GM18526 (cell line): ENCODE data around the gene MYOCOS.

Experiments
- POLR2A ChIP-seq: IDR thresholded peaks from 3 replicates; pipeline ENCODE4 v1.6.1; 2011; ENCODE audit not compliant: insufficient read length; ENCODE audit errors: extremely low read depth

Gene MYOCOS

DNA sequence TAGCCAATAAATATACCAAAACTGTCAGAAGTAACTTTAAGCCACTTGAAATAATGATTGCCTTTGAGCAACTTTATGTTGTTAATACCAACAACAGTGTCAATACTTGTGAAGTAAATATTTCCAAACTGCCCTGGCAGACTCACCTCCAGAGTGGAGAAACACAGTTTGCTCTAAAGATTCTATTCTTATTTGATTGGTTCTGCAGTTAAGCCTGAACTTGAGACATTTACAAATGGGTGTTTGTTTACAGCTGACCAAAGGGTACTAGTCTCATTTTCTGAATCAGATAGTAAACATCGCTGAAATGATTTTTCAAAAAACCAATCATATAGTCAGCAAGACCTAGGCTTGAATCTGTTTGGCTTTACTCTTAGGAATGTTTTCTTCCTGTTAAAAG is 31.8 kb downstream of the MYOCOS start:
- no peak for TF ChIP-seq POLR2A

DNA sequence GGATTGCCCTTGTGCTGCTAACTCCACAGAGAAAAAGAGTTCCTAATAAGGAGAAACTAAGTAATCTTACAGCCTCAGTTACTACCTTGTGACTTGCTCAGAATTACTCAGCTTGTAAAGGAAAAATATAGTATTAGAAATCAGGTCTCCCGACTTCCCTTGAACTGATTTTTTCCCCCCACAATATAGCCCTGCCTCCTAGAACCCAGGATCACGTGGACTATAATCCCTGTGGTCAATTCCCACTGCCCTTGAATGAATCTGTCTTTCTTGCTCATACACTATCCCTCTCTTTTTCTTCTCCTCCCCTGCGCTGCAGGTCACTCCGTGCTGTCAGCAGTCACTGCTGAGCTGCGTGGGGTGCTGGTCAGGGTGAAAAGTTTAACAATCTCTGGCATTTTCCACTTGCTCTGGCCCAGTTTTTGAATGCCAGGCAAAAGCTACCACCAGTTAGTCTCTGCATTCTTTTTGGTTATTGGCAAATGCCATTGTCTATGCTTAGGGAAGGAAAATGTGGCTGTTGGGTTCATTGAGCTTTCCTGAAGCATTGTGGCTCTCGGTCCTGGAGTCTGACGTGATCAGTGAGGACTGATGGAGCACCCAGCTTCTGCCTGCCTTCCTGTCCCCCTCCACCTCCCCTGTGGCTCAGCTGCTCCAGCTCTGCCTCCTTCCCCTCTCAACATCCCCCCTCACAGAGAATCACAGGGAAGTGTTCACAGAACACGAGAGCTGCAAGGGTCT is 32.3 kb downstream of the MYOCOS start:
- no peak for TF ChIP-seq POLR2A

DNA sequence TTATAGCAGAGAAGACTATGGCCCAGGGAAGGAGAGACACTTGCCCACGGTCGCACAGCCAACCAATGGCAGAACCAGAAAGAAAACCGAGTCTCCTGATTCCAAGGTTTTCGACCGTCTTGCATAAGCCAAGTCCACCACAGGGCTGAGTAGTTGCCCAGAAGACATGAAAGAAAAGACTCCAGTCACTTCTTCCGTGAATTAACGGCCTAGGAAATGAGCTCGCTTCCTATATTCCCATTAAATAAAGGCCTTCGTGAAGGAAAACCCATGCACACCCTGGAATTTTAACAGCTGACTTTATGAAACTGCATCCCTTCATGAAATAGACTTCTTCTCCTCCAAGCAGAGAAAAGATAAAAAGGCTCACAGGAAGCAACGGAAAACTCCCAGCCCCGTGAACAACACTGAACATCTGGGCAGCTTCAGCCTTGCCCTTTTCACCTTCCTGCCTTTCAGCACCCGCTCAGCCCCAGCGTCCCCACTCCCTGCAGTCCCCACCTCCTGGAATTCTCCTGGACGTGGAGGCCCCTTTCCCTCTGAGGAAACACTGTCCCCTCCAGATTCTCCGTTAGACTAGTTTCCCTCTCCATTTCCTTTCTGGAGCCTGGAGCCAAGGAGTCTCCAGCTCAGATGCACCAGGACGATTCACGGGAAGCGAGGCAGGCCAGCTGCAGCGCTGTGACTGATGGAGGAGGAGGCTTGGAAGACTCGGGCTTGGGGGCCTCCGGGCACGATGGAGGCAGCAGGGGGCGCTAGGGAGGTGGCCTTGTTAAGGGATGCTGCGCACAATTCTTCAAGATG is 33.1 kb downstream of the MYOCOS start:
- no peak for TF ChIP-seq POLR2A

DNA sequence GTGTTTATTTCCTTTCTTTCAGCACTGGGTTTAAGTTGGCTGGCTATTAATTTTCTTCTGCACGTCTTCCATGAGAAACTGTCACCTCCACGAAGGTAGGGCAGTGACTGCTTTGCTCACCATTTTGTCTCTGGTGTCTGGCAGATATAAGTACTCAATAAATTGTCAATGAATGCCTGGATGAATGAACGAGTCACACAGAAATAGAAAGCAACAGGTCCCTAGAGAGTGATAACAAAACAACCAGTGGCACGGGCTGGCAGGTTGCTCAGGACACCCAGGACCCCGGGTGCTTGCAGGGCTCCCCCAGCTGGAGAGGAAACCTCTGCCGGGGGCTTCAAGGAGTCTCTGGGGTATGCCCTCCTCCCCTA is 33.7 kb downstream of the MYOCOS start:
- TF ChIP-seq POLR2A = no peak

DNA sequence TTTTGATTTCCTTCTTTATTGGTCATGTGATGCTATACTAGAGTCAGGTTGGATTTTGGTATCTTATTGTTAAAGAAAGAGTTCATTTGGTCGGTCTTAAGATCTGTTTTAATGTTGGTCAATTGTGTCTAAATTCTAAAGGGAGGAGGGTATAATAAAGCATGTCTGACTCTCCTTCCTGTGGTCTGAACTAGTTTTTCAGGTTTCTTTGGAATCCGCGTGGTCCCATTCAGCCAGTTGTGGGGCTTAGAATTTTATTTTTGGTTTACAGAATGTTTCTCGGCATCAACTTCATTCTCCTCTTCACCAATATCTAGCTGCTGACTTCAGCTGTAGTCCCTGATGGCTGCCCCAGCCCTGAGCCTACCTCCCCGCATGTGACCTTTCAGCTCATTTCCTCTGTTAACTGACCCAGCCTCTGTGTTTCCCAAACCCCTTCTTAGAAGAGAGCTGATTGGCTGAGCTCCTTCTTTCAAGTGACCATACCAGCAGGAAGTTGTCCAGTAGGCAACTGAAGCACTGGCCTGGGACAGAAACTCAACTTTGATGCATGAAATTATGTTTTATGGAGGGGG is 39.1 kb downstream of the MYOCOS start:
- TF ChIP-seq POLR2A = no peak

DNA sequence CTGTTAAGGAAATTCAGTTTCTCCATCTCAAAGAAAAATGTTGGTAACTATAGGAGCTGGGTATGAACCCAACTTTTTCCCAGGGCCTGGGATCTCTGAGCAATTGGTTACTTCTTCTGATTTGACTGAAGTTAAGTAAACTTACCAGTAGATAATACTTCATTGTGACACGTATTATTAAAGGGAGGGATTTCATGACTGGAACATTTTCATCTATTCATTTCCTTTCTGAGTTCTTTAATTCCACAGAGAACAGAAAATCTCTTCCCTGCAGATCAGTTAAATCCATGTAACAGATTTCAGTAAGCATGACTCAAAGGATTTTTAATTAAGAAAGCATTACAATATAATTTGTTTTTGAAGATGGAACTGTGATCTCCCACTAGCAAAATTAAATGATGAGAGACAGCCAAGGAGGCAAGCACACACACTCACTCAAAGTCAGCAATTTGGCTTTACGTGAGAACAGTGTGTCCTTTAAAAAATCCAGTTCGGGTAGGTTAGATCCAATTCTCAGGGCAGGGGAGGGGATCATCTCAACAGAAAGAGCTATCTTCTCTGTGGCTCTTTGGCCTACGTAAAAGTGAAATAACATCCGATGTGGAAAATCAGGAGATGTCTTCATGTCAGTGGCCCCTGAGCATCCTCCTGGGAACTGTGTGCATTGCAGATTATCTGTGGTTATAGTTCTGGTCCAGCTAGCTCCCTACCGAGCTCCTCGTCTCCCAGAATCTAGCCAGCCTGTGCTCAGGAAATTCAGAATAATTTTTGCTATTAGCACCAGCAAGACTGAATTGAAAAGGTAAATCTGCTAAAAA is 41.2 kb downstream of the MYOCOS start:
- TF ChIP-seq POLR2A = no peak

DNA sequence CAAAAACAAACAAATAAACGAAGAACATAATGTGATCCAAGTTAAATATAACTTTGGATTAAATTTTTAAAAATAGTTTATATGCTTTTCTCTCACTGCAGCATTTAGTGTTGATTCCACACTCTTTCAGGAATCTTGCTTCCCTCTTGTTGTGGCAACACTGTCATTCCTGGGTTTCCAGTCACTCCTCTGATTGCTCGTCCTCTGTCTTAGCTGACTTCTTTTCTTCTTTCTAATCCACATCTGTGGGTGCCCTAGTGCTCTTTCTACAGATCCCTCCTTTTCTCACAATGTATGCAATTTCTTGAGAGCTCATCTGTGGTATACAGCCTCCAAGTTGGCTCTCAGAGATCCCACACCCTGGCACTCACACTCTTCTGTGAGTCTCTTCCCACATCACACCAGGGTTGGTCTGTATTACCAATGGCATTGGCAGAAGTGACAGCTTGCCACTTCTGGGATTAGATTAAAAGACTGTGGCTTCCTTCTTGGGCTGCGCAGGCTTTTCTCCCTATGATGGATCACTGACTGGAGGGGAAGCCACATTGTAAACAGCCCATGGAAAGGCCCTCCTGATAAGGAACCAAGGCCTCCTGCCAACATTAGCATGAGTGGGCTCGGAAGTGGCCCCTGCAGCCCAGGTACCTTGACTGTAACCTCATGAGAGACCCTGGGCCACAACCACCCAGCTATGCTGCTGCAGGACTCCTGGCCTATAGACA is 42.0 kb downstream of the MYOCOS start:
- no peak for TF ChIP-seq POLR2A

DNA sequence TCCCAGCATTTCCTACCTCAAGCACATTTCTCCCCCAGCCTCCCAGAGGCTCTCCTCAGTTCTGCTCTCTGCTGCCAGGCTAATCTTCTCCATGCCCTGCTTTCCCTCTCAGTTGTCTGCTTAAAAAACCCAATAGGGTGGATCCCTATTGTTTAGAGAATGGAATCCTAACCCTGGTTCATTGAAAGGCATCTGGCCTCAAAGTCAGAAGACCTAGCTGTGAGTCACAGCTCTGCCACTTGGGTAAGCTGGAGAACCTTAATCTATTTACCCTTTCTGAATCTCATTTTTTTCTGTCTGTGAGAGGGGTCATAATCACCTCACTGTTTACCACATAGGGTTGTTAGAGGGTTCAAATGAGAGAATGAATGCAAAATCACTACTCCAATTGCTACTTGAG is 42.9 kb downstream of the MYOCOS start:
- TF ChIP-seq POLR2A = no peak

DNA sequence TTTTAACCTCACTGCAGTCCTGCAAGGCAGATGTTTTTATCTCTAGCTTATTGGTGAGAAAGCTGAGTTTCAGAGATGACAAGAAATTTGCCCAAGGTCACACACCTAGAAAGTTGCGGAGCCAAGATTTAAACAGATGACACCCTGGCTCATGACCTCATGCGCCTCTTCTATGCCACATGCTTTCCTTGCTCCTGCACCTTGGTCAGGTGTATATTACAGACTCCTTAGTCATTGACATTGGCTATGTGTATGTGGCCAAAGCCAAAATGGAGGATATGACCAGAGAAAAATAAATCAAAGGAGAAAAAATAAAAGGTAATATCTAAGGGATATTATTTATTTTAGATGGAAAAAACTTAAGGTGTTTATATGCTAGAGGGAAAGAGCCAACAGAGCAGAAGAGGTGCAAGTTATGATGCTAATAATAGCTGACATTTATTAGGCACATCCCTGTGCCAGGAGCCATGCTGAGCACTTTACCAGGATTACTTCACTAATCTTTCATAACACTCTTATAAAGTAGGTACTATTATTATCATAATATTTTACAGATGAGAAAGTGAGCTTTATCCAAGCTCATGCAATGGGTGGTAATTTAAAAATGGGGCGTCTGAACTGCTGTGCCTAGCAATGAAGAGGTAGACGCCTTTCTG is 44.2 kb downstream of the MYOCOS start:
- TF ChIP-seq POLR2A = no peak

DNA sequence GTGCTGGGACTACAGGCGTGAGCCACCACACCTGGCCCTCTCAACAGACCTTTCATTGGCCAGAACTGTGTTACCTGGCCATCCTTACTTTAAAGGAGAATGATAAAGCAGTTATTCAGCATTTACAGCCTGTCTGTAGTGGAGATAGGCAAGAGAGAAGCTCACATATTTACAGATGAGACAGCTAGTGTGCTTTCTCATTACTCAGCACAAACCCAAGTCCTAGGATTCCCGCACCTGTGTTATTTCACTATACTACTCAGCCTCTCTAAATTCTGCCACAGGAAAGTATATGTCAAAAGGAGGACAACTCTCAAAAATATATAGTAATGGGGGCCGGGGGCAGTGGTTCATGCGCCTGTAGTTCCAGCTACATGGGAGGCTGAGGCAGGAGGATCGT is 46.3 kb downstream of the MYOCOS start:
- TF ChIP-seq POLR2A = no peak

DNA sequence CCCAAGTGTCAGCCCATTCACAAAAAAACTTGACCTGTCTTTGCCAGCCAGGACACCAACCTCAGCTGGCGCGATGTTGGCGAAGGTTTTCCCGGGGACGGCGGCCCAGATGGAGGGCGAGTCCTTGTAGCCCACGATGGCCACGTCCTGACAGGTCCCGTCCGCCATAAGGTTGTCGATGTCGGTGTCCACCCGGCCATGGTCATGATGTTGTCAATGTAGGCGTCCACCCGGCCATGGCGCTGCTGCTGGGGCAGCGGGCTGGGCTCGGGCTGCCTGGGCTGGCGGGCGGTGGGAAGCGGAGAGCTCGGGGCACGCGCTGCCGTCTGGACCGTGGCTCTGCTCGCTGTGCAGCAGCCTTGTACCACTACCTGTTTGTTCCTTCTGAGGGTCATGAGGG is 48.7 kb downstream of the MYOCOS start:
- no peak for TF ChIP-seq POLR2A

DNA sequence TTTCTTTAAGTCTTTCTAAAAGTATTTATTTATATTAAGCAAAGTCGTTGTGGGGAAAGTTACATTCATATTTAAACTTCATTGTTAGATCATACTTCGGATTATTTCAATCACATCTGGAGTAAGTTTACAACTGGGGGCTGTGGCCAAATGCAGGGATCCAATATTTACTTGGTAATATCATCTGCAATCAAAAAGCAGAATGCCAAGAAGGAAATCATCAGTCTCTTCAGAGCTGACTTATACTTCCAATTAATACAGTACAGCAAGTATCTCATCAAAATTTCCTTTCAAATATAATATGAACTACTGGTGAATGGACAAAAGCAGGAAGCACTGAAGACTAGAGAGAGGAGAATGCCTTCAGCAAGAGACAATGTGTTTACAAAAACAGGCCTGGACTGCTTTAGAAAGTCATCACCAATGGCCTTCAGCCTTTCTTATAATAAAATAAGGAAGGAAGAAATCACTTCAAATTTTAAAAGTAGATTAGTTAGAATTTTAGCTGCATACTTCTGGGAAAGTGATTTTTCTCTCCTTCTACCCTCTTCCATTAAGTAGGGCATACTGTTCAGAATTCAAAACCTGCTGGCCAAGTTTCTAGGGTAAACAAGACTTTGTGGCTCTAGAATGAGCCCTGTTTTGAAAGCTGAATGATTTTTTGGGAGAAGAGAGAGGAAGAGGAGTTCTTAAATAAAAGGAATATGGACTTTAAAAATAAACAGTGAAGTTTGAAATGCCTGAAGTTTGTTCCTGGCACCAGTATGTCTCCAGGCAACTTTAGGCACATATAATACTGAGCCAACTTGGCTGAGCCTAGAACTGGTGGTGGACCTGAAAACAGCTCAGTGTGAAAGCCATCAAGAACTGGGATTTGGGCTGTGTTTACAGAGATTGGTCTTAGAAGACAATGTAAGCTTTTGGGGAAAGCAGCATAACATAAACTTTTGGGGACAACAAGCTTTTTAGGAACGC is 52.7 kb downstream of the MYOCOS start:
- no peak for TF ChIP-seq POLR2A
